Esophagus muscularis mucosa (tissue), 4 donors: Measurements from ENCODE around the gene CARF. TPM values are rescaled to one million over a fixed set of nuclear protein-coding genes. Genes with fewer than 3 reads are reported as not detected.

Source experiments
- DNase-seq: peaks from one replicate; pipeline ENCODE4 v3.0.0-alpha.2; 2017; ENCODE audit errors: extremely low spot score
- H3K27ac ChIP-seq, 4 donors: fragments of 200-600 bp; sonication (generic); replicated peaks in 1 of 4; 1 replicate in 3 of 4; 2 replicates in 1 of 4; pipeline ENCODE4 v1.5.1; 2016 to 2019; ENCODE audit warnings: mild to moderate bottlenecking in 1 of 4
- H3K27me3 ChIP-seq, 4 donors: fragments of 200-600 bp; sonication (generic); one replicate each; pipeline versions ENCODE4 v1.5.1 to v1.6.0; 2016 to 2019
- H3K36me3 ChIP-seq, 4 donors: fragments of 200-600 bp; sonication (generic); one replicate each; pipeline ENCODE4 v1.5.1; 2016 to 2019
- H3K4me1 ChIP-seq, 4 donors: fragments of 200-600 bp; sonication (generic); one replicate each; pipeline ENCODE4 v1.5.1; 2016 to 2019
- H3K4me3 ChIP-seq, 4 donors: fragments of 200-600 bp; sonication (generic); 1 replicate in 2 of 4; 2 replicates in 2 of 4; pipeline ENCODE4 v1.5.1; 2016 to 2019; ENCODE audit warnings: mild to moderate bottlenecking in 4 of 4, moderate library complexity in 1 of 4
- H3K9me3 ChIP-seq, 4 donors: fragments of 200-600 bp; sonication (generic); 1 replicate in 3 of 4; 2 replicates in 1 of 4; pipeline ENCODE4 v1.5.1; 2016 to 2019
- CTCF ChIP-seq, 3 experiments: fragments of 200-600 bp in 2 of 3; fragments of 450-650 bp in 1 of 3; sonication (generic) in 2 of 3; IDR thresholded peaks; one replicate each; pipeline ENCODE4 v1.5.1; 2017 to 2019; ENCODE audit warnings: antibody characterized with exemption in 3 of 3, mild to moderate bottlenecking in 2 of 3, moderate library complexity in 1 of 3
- EP300 ChIP-seq: sonication (generic); formaldehyde crosslinking; IDR thresholded peaks from one replicate; pipeline ENCODE4 v1.6.1; 2017; ENCODE audit warnings: antibody characterized with exemption
- POLR2A ChIP-seq: fragments of 450-650 bp; IDR thresholded peaks from one replicate; pipeline ENCODE4 v1.6.1; 2017; ENCODE audit warnings: antibody characterized with exemption, moderate library complexity, mild to moderate bottlenecking, low read depth
- POLR2AphosphoS5 ChIP-seq, 2 donors: sonication (generic); formaldehyde crosslinking; IDR thresholded peaks; one replicate each; pipeline ENCODE4 v1.6.1; 2017; ENCODE audit warnings: antibody characterized with exemption in 2 of 2
- WGBS: methylation state at CpG from one replicate; pipeline ENCODE4 v1.1.5; 2018; 5-methylcytosine and 5-hydroxymethylcytosine counted together
- intact Hi-C: fragments of 100-400 bp; cut with DNase I; formaldehyde crosslinking; loops from one replicate; pipeline ENCODE4 v1.15.1; 2023
- total RNA-seq, 4 donors: library from RNA; depleted of rRNA; stranded (reverse); fragments of >200 nt; gene quantifications; one replicate each; pipeline versions ENCODE4 v1.1.0 to v1.2.1, GENCODE V29; 2016

Gene CARF
- total RNA-seq, 4 donors from 2014 or later, result 8.0 to 16.6 (median 12.8) TPM

GRCh38 chr2:203025592-203025991, 113.5 kb downstream of the CARF start:
- no peak for TF ChIP-seq POLR2A
- no peak for TF ChIP-seq CTCF (IDR thresholded peaks at IDR 0.05)
- no peak for TF ChIP-seq EP300
- TF ChIP-seq POLR2AphosphoS5 (IDR thresholded peaks at IDR 0.05), result no peak
- Histone ChIP-seq H3K4me3 (no peak overlapping the region), H3K9me3 (no peaks in the 10 kb centered on the region), H3K27ac (no peak overlapping the region), H3K4me1 (peaks cover 16 to 37% (median 22%) of the 10 kb centered on the region in 4 donors), H3K36me3 (peaks cover 0 to 3% (median 0%) of the 10 kb centered on the region in 4 donors), H3K27me3 (no peaks in the 10 kb centered on the region)
- no peak for DNase-seq
- intact Hi-C loops, result no loop called here

GRCh38 chr2:203030545-203030944, 118.5 kb downstream of the CARF start:
- no peak overlapping the region for H3K27ac ChIP-seq
- no peaks in the 10 kb centered on the region for H3K9me3 ChIP-seq
- H3K4me3 ChIP-seq, result no peak overlapping the region
- WGBS, result 100% methylated on average over 2 of the region's 2 CpGs
- TF ChIP-seq EP300, result no peak
- no peak for TF ChIP-seq CTCF (IDR thresholded peaks at IDR 0.05)
- no peak for TF ChIP-seq POLR2A
- no peak for DNase-seq
- peaks cover 0 to 3% (median 1%) of the 10 kb centered on the region in 4 donors for H3K4me1 ChIP-seq
- H3K36me3 ChIP-seq, result peaks cover 0 to 3% (median 0%) of the 10 kb centered on the region in 4 donors
- no peaks in the 10 kb centered on the region for H3K27me3 ChIP-seq
- intact Hi-C loops, result no loop called here

GRCh38 chr2:203030991-203031390, 118.9 kb downstream of the CARF start:
- TF ChIP-seq POLR2AphosphoS5 (IDR thresholded peaks at IDR 0.05) (no peak), CTCF (IDR thresholded peaks at IDR 0.05) (no peak), POLR2A (no peak), EP300 (no peak)
- Histone ChIP-seq H3K36me3 (peaks cover 0 to 3% (median 0%) of the 10 kb centered on the region in 4 donors), H3K4me3 (no peak overlapping the region), H3K4me1 (peaks cover 3 to 5% (median 4%) of the 10 kb centered on the region in 4 donors), H3K9me3 (no peaks in the 10 kb centered on the region), H3K27ac (no peak overlapping the region), H3K27me3 (no peaks in the 10 kb centered on the region)
- DNase-seq, result no peak
- intact Hi-C loops, result no loop called here
- WGBS, result 72% methylated on average over 5 of the region's 5 CpGs

- H3K9me3 ChIP-seq, result no peaks in the 10 kb centered on the region
- TF ChIP-seq POLR2AphosphoS5 (IDR thresholded peaks at IDR 0.05) (no peak), POLR2A (no peak), EP300 (no peak), CTCF (IDR thresholded peaks at IDR 0.05) (no peak)
- no peaks in the 10 kb centered on the region for H3K27me3 ChIP-seq
- H3K4me3 ChIP-seq, result no peak overlapping the region
- peaks cover 11 to 22% (median 15%) of the 10 kb centered on the region in 4 donors for H3K4me1 ChIP-seq
- intact Hi-C loops, result no loop called here
- H3K36me3 ChIP-seq, result no peaks in the 10 kb centered on the region
- DNase-seq, result no peak
- no peak overlapping the region for H3K27ac ChIP-seq
Observed at GRCh38 chr2:203033395-203033794, 121.3 kb downstream of the CARF start.

- Histone ChIP-seq H3K9me3 (no peaks in the 10 kb centered on the region), H3K4me3 (no peak overlapping the region), H3K27me3 (no peaks in the 10 kb centered on the region), H3K27ac (no peak overlapping the region), H3K4me1 (peaks cover 11 to 22% (median 15%) of the 10 kb centered on the region in 4 donors), H3K36me3 (peaks cover 0 to 5% (median 0%) of the 10 kb centered on the region in 4 donors)
- TF ChIP-seq POLR2AphosphoS5 (IDR thresholded peaks at IDR 0.05), result no peak
- TF ChIP-seq EP300, result no peak
- no peak for TF ChIP-seq CTCF (IDR thresholded peaks at IDR 0.05)
- no peak for TF ChIP-seq POLR2A
- no peak for DNase-seq
- WGBS, result 77% methylated on average over 3 of the region's 3 CpGs
- intact Hi-C loops, result no loop called here
Observed at GRCh38 chr2:203035879-203036470, 123.9 kb downstream of the CARF start.
